Urinary bladder (tissue), 4 donors: ENCODE data around the gene NOVA1. TPM values are rescaled to one million over a fixed set of nuclear protein-coding genes. Genes with fewer than 3 reads are reported as not detected.

ENCODE experiments used
- DNase-seq: peaks from one replicate; pipeline ENCODE4 v3.0.0-alpha.2; 2015; ENCODE audit errors: extremely low spot score
- H3K27ac ChIP-seq: one replicate; pipeline ENCODE4 v1.5.1; 2013; ENCODE audit warnings: low read depth, mild to moderate bottlenecking, moderate library complexity
- H3K36me3 ChIP-seq: one replicate; pipeline ENCODE4 v1.6.1; 2013; ENCODE audit warnings: mild to moderate bottlenecking, moderate library complexity; ENCODE audit not compliant: insufficient read depth
- H3K4me1 ChIP-seq: one replicate; pipeline ENCODE4 v1.6.1; 2013; ENCODE audit warnings: mild to moderate bottlenecking, moderate library complexity; ENCODE audit not compliant: insufficient read depth
- H3K4me3 ChIP-seq: one replicate; pipeline ENCODE4 v1.5.1; 2013; ENCODE audit warnings: low read depth, low read length
- WGBS: extraction: QIAGEN DNeasy Blood & Tissue Kit; methylation state at CpG from one replicate; pipeline ENCODE4 v1.1.7; 2013; 5-methylcytosine and 5-hydroxymethylcytosine counted together
- polyA plus RNA-seq: library from polyadenylated mRNA; stranded (reverse); fragments of 200-250 nt; gene quantifications from one replicate; pipeline ENCODE4 v1.2.3, GENCODE V29; 2013
- total RNA-seq: library from RNA; depleted of rRNA; stranded (reverse); fragments of >200 nt; gene quantifications from one replicate; pipeline ENCODE4 v1.2.3, GENCODE V29; 2014
- donor health status: healthy with polysubstance abuse.
- donor health status: healthy.

NOVA1 gene
- total and polyA plus RNA-seq, 2 donors: 6.6 to 31.6 TPM

DNA sequence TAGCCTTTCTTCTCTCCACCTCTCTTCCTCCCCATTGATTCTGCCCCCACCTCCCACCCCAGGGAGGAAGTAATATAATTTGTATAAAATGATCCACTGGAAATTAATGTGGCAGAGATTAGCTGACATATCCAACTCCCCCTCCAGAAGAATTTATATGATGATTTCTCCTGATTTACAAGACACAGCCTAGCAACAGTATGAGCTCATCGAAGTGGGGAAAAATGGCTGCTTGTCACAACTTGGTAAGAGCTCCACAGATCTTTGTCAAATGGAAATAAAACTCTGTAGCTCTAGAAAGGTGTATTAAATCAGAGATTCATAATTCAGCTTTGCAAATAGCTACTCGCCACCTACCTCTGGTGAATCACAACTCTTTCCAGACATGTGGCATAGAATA, 195.7 kb downstream of the NOVA1 start:
- DNase-seq: no peak
- H3K36me3 ChIP-seq: no peaks in the 10 kb centered on the region
- H3K27ac ChIP-seq: no peak overlapping the region
- WGBS: 68% methylated on average over 2 of the region's 2 CpGs
- no peaks in the 10 kb centered on the region for H3K4me1 ChIP-seq
- H3K4me3 ChIP-seq: no peak overlapping the region

DNA sequence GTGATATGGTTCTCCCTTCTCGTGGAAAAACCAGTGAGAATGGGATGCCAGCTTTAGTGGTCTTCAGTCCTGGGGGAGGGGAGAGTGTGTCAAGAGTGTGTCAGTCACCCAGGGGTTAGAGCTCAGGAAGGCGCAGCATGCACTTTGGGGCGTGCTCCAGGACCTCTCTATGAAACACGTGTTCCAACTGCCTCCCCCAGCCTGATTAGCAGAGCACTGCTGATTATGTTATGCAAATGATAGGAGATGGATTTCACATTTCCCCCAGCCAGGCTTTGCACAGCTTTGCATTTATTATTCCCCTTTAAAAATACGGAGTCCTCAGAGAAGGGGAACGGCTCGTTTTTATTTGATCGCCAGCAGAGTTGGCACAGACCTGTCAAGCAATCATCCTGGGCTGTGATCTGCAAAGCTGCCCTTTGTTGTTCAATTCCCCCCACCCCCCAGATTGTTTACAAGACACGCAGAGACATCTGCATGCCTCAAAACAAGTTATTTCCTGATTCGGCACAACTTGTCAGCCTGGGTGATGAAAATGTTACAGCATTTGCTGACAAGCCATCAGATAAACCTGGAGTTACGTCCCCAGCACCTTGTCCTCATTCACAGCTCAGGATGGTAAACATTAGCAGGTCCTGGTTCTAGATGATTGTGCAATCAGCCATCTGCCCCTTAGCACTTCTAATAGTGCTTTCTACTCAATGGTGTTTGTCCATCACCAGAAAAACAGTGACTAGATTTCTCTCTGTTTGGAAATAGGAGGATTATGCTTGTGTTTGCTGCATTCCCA, 196.5 kb downstream of the NOVA1 start:
- WGBS: 58% methylated on average over 11 of the region's 11 CpGs
- Histone ChIP-seq H3K4me3 (no peak overlapping the region), H3K4me1 (no peaks in the 10 kb centered on the region), H3K36me3 (no peaks in the 10 kb centered on the region), H3K27ac (no peak overlapping the region)
- DNase-seq: no peak

DNA sequence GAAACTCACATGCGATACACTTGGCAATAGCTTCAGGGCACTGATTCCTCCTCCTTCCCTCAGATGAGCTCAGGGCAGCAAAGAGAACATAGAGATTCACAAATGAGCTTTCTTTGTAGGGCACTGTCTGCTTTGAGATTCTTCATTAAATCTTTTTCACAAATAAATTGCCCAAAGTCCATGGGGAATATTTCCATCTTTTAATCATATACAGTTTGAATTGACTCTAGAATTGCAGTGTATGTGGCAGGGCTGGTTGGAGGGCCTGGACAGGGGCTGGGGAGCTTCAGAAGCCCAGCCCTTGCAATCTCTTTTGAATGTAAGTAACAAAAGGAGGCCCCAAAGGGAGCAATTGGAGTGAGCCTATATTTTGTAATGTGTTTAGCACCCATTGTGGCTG, 197.5 kb downstream of the NOVA1 start:
- no peak for DNase-seq
- no peak overlapping the region for H3K4me3 ChIP-seq
- 75% methylated on average over 1 of the region's 1 CpG for WGBS

DNA sequence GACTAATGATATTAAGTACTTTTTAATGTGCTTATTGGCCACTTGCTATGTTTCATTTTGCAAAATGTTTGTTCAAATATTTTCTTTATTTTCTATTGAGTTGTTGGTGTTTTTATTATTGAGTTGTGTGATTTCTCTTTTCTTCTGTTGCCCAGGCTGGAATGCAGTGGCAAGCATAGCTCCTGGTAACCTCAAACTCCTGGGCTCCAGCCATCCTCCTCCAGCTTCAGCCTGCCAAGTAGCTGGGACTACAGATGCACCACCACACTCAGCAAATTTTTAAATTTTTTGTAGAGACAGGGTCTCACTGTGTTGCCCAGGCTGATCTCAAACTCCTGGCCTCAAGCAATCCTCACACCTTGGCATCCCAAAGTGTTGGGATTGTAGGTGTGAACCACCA, 199.2 kb downstream of the NOVA1 start:
- no peak overlapping the region for H3K4me3 ChIP-seq
- H3K4me1 ChIP-seq: peaks cover 1% of the 10 kb centered on the region
- H3K36me3 ChIP-seq: no peaks in the 10 kb centered on the region
- H3K27ac ChIP-seq: no peak overlapping the region
- DNase-seq: no peak

More for the DNA sequence above, 197.5 kb downstream of the NOVA1 start:
- Histone ChIP-seq H3K4me1 (no peaks in the 10 kb centered on the region), H3K27ac (no peak overlapping the region), H3K36me3 (no peaks in the 10 kb centered on the region)
